Mucosa of descending colon (tissue), 3 donors: ENCODE data around the gene MT1G. TPM values are rescaled to one million over a fixed set of nuclear protein-coding genes. Genes with fewer than 3 reads are reported as not detected.
A peak's percentile ranks its signal among the peaks of the same experiment; 100 is the strongest.

Experiments used
- ATAC-seq: fragments of 200-7000 bp; cut with Tn5 transposase; one replicate; pipeline ENCODE4 v1.9.1; 2020; ENCODE audit warnings: mild to moderate bottlenecking, moderate library complexity
- DNase-seq, 3 donors: peaks; one replicate each; pipeline ENCODE4 v3.0.0-alpha.2; 2020
- H3K36me3 ChIP-seq: fragments of 200-600 bp; one replicate; pipeline ENCODE4 v1.8.0; 2021; ENCODE audit warnings: low read depth, mild to moderate bottlenecking
- H3K4me1 ChIP-seq: fragments of 200-600 bp; one replicate; pipeline ENCODE4 v1.8.0; 2021; ENCODE audit warnings: low read depth, mild to moderate bottlenecking
- H3K4me3 ChIP-seq: fragments of 200-600 bp; one replicate; pipeline ENCODE4 v1.8.0; 2021; ENCODE audit warnings: mild to moderate bottlenecking
- H3K9me3 ChIP-seq: fragments of 200-600 bp; one replicate; pipeline ENCODE4 v1.8.0; 2021; ENCODE audit warnings: mild to moderate bottlenecking
- intact Hi-C, 2 donors: fragments of 100-400 bp; cut with DNase I in 1 of 2; cut with micrococcal nuclease in 1 of 2; formaldehyde crosslinking; loops; one replicate each; pipeline versions ENCODE4 v1.11.0 to v1.11.1; 2022; cut with DNase I, micrococcal nuclease
- total RNA-seq, 3 donors: library from RNA; stranded (reverse); fragmentation: NEBNext Ultra II Directional in 2 of 3; extraction: Animal tissue kit (Norgen Biotek cat#: 25700) in 2 of 3; gene quantifications; one replicate each; pipeline versions ENCODE4 v1.2.1 to v1.2.4, GENCODE V29; 2021 to 2023
- TF ChIP-seq, protein P1 (sequence below): fragments of 200-600 bp; IDR thresholded peaks from one replicate; pipeline ENCODE4 v1.8.0; 2022; ENCODE audit warnings: antibody characterized with exemption, mild to moderate bottlenecking
- donor health status: DM: no; HTN: no; CAD: no; lungs with moderate emphysema.
- donor health status: DM: no; HTN: no; CAD: no.
- donor health status: DM: no; HTN: yes; CAD: no.

The MT1G gene
- total RNA-seq, 3 donors from 2014 or later: 7.3 to 210 (median 83.8) TPM

- TF ChIP-seq, protein P1, sequence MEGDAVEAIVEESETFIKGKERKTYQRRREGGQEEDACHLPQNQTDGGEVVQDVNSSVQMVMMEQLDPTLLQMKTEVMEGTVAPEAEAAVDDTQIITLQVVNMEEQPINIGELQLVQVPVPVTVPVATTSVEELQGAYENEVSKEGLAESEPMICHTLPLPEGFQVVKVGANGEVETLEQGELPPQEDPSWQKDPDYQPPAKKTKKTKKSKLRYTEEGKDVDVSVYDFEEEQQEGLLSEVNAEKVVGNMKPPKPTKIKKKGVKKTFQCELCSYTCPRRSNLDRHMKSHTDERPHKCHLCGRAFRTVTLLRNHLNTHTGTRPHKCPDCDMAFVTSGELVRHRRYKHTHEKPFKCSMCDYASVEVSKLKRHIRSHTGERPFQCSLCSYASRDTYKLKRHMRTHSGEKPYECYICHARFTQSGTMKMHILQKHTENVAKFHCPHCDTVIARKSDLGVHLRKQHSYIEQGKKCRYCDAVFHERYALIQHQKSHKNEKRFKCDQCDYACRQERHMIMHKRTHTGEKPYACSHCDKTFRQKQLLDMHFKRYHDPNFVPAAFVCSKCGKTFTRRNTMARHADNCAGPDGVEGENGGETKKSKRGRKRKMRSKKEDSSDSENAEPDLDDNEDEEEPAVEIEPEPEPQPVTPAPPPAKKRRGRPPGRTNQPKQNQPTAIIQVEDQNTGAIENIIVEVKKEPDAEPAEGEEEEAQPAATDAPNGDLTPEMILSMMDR: no peak
- intact Hi-C loops: no loop called here
- ATAC-seq (no peak), DNase-seq (no peak)
- Histone ChIP-seq H3K9me3 (no peaks in the 10 kb centered on the region), H3K36me3 (no peaks in the 10 kb centered on the region), H3K4me1 (peaks cover 24% of the 10 kb centered on the region), H3K4me3 (no peak overlapping the region)
Observed at GRCh38 chr16:56645838-56646237, 22.0 kb downstream of the MT1G start.

- DNase-seq (no peak), ATAC-seq (no peak)
- intact Hi-C loops: no loop called here
Observed at GRCh38 chr16:56645311-56645710, 22.6 kb downstream of the MT1G start.

DNA sequence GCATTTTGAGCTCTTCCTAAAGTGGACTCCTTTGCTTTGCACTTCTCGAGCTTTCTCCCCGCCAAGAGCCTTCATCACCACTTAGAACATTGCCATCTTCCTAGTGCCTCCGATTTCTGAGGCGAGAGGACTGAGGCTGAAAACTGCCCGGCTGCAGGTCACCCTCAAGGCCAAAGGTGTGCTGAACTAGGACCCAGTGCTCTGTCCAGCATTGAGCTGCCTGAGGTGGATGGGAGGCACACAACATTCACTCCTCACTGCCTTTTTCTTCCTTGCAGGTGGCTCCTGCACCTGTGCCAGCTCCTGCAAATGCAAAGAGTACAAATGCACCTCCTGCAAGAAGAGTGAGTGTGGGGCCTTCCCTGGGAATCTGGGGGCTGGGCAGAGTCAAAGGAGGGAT lies 24.0 kb downstream of the MT1G start:
- Histone ChIP-seq H3K4me3 (no peak overlapping the region), H3K4me1 (peaks cover 28% of the 10 kb centered on the region), H3K9me3 (no peaks in the 10 kb centered on the region), H3K36me3 (no peaks in the 10 kb centered on the region)
- ATAC-seq (no peak), DNase-seq (peak in 1 of 3 donors; percentile 25)
- TF ChIP-seq, protein P1: no peak
- intact Hi-C loops: no loop called here

More at GRCh38 chr16:56645311-56645710, 22.6 kb downstream of the MT1G start:
- Histone ChIP-seq H3K4me3 (no peak overlapping the region), H3K4me1 (peaks cover 24% of the 10 kb centered on the region), H3K9me3 (no peaks in the 10 kb centered on the region), H3K36me3 (no peaks in the 10 kb centered on the region)
- TF ChIP-seq, protein P1: no peak

DNA sequence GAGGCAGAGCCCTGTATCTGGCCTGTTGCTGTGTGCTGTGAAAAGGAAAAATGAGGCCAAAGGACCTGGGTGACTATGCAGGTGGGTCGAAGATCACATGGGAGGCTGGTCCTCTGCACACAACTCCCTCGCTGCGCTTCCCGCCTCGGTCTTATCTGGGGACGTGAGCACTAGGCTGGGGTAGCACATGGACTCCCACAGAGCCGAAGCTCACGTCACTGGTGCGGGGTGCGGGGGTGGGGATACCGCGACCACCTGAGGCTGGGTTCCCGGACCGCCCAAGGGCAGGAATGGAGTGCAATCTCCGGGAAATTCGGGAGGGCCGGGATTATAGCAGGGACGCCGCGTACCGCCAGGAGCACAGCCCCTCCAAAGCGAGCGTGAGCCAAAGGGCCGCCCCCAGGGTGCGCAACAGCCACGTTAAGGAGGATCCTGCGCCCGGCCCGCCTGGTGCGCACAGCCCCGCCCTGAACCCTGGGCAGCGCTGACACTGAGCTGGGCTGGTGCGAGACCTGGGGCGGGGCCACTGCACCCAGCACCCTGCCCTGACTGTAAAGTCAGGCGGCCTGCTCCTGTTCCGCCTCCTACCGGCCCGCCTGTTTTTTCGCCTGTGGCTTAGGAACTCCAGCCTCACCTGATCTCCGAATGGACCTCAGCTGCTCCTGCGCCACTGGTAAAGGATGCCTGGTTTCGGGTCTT lies 24.6 kb downstream of the MT1G start:
- Histone ChIP-seq H3K9me3 (no peaks in the 10 kb centered on the region), H3K36me3 (no peaks in the 10 kb centered on the region), H3K4me1 (peaks cover 30% of the 10 kb centered on the region), H3K4me3 (no peak overlapping the region)
- intact Hi-C loops: no loop called here
- DNase-seq (peak; percentile 90 to 93 (median 92)), ATAC-seq (peak; percentile 95)
- TF ChIP-seq, protein P1: peak; percentile 51

DNA sequence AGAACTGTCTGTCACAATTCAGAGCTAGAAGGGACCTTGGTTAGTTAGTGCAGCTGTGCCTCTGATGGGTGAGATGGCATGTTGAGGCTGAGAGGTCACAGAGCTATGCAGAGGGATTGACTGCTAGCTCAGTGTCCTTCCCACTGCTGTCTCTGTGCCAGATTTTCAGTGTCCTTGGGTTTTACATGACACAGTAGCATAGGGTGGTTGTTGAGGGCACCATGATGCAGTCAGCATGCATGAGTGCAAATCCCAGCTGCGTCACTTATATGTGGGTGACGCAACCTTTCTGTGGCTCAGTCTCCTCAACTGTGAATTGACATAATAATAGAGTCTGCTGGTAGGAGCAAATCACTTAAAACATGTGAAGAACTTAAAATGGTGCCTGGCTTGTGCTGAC lies 26.7 kb downstream of the MT1G start:
- TF ChIP-seq, protein P1: no peak
- Histone ChIP-seq H3K4me1 (peaks cover 22% of the 10 kb centered on the region), H3K36me3 (no peaks in the 10 kb centered on the region), H3K9me3 (no peaks in the 10 kb centered on the region), H3K4me3 (no peak overlapping the region)
- DNase-seq: no peak
- intact Hi-C loops: no loop called here
- no peak for ATAC-seq
